ENCODE results near the gene ALPP. TPM values are rescaled to one million over a fixed set of nuclear protein-coding genes. Genes with fewer than 3 reads are reported as not detected.

ALPP gene
- polyA plus RNA-seq, 1 of the 3 experiments (the other 2 are of a cell fraction), result not detected

DNA sequence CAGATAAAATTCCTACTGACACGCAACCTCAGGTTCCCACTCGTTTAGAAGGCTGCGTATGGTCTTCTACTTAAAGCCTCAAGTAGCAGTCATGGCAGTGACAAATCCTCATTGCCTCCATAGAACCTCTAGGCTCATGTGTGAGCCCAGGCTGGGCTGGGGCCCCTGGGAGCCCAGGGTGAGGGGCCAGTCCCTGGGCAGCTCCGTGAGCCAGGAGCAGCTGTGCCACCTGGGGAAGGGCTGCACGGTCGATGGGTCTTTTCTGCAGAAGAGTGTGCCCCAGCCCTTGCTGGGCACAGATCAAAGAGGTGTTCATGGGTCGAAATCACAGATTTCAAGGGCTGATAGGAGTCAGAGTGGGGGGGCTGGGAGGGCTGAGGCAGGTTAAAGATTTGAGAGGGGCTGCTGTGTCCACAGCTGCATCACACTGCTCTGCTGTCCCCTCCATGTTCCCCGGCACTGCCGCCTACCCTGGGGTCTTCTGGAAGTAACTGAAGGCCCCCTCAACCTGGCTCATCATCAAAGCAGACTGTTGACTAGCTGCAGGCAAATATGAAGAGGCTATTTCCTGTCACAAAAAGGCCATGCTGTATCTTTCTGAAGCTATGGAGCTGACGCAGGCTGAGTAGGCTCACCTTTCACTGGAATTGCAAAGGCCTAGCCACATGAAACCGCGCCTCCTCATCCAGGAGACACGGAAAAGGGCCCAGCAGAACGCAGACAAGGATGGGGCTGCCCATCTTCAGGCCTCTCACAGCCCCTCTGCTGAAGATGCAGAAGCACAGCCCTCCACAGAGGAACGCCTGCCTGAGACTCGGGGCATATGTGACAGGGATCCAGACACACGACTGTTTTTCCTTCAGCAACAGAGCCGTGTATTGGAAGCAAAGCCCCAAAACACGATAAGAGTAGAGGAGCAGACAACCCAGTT is 35.7 kb upstream of the ALPP start (continued):
- TF ChIP-seq EP300 (IDR thresholded peaks at IDR 0.05; ENCODE audit: borderline replicate concordance in 1 of 2, low read depth in 1 of 2, low read length in 1 of 2), result no peak
- TF ChIP-seq PBX3 (IDR thresholded peaks at IDR 0.05), result no peak
- no peak for TF ChIP-seq CTCF (IDR thresholded peaks at IDR 0.05)
- TF ChIP-seq NFIC (IDR thresholded peaks at IDR 0.05; ENCODE audit: borderline replicate concordance), result no peak

- no peaks in the 10 kb centered on the region for H3K9me2 ChIP-seq
- POLR2A ChIA-PET, result no interaction called here
- 70% methylated on average over 6 of the region's 6 CpGs for WGBS (ENCODE audit: low lambda C conversion rate)
- H3K9ac ChIP-seq, result no peak overlapping the region
- no peaks in the 10 kb centered on the region for H4K20me1 ChIP-seq (ENCODE audit: insufficient read depth)
- no peak overlapping the region for H2AFZ ChIP-seq (ENCODE audit: low read depth)
- TF ChIP-seq, protein P1, sequence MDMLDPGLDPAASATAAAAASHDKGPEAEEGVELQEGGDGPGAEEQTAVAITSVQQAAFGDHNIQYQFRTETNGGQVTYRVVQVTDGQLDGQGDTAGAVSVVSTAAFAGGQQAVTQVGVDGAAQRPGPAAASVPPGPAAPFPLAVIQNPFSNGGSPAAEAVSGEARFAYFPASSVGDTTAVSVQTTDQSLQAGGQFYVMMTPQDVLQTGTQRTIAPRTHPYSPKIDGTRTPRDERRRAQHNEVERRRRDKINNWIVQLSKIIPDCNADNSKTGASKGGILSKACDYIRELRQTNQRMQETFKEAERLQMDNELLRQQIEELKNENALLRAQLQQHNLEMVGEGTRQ (IDR thresholded peaks at IDR 0.05; ENCODE audit: borderline replicate concordance, low read depth, low read length), result no peak
- TF ChIP-seq MEF2A (IDR thresholded peaks at IDR 0.05; ENCODE audit: borderline replicate concordance, low read depth) (no peak), NRF1 (IDR thresholded peaks at IDR 0.05; ENCODE audit: low read depth, low read length) (no peak), FOXM1 (IDR thresholded peaks at IDR 0.05; ENCODE audit: low read depth) (no peak)
- TF ChIP-seq, protein P2, sequence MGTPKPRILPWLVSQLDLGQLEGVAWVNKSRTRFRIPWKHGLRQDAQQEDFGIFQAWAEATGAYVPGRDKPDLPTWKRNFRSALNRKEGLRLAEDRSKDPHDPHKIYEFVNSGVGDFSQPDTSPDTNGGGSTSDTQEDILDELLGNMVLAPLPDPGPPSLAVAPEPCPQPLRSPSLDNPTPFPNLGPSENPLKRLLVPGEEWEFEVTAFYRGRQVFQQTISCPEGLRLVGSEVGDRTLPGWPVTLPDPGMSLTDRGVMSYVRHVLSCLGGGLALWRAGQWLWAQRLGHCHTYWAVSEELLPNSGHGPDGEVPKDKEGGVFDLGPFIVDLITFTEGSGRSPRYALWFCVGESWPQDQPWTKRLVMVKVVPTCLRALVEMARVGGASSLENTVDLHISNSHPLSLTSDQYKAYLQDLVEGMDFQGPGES (IDR thresholded peaks at IDR 0.05; ENCODE audit: low read depth, low read length), result no peak
- TF ChIP-seq, protein P3, sequence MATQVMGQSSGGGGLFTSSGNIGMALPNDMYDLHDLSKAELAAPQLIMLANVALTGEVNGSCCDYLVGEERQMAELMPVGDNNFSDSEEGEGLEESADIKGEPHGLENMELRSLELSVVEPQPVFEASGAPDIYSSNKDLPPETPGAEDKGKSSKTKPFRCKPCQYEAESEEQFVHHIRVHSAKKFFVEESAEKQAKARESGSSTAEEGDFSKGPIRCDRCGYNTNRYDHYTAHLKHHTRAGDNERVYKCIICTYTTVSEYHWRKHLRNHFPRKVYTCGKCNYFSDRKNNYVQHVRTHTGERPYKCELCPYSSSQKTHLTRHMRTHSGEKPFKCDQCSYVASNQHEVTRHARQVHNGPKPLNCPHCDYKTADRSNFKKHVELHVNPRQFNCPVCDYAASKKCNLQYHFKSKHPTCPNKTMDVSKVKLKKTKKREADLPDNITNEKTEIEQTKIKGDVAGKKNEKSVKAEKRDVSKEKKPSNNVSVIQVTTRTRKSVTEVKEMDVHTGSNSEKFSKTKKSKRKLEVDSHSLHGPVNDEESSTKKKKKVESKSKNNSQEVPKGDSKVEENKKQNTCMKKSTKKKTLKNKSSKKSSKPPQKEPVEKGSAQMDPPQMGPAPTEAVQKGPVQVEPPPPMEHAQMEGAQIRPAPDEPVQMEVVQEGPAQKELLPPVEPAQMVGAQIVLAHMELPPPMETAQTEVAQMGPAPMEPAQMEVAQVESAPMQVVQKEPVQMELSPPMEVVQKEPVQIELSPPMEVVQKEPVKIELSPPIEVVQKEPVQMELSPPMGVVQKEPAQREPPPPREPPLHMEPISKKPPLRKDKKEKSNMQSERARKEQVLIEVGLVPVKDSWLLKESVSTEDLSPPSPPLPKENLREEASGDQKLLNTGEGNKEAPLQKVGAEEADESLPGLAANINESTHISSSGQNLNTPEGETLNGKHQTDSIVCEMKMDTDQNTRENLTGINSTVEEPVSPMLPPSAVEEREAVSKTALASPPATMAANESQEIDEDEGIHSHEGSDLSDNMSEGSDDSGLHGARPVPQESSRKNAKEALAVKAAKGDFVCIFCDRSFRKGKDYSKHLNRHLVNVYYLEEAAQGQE (IDR thresholded peaks at IDR 0.05; ENCODE audit: low read depth, low read length), result no peak
- TF ChIP-seq, protein P4, sequence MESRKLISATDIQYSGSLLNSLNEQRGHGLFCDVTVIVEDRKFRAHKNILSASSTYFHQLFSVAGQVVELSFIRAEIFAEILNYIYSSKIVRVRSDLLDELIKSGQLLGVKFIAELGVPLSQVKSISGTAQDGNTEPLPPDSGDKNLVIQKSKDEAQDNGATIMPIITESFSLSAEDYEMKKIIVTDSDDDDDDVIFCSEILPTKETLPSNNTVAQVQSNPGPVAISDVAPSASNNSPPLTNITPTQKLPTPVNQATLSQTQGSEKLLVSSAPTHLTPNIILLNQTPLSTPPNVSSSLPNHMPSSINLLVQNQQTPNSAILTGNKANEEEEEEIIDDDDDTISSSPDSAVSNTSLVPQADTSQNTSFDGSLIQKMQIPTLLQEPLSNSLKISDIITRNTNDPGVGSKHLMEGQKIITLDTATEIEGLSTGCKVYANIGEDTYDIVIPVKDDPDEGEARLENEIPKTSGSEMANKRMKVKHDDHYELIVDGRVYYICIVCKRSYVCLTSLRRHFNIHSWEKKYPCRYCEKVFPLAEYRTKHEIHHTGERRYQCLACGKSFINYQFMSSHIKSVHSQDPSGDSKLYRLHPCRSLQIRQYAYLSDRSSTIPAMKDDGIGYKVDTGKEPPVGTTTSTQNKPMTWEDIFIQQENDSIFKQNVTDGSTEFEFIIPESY (IDR thresholded peaks at IDR 0.05; ENCODE audit: borderline replicate concordance, low read depth), result no peak
- no peaks in the 10 kb centered on the region for H3K9me3 ChIP-seq
- H3F3A ChIP-seq (replicated peaks; ENCODE audit: insufficient read depth), result no peaks in the 10 kb centered on the region
- H3K27ac ChIP-seq (ENCODE audit: low read depth in 2 of 2, low read length in 1 of 2), result no peak overlapping the region
- peaks cover 0 to 2% of the 10 kb centered on the region in 2 experiments for H3K36me3 ChIP-seq (replicated peaks in 1 of 2; ENCODE audit: control insufficient read depth in 1 of 2, insufficient read depth in 2 of 2, low read length in 1 of 2)
- H3K4me3 ChIP-seq (ENCODE audit: low read depth in 2 of 2, low read length in 1 of 2), result no peak overlapping the region
- CTCF ChIA-PET, result interaction anchor here (0.7 to 1.9 kb wide), 2 partner anchors 16 to 21 kb away, joined by 3 to 7 read pairs; no protein-coding TSS in a partner anchor
- DNase-seq, result no peak
- no peaks in the 10 kb centered on the region for H3K4me1 ChIP-seq (ENCODE audit: control insufficient read depth in 1 of 2, insufficient read depth in 2 of 2, low read depth in 1 of 2, low read length in 1 of 2)
- no peaks in the 10 kb centered on the region for H3K79me2 ChIP-seq (ENCODE audit: insufficient read depth)
- H3K4me2 ChIP-seq, result no peak overlapping the region
- peaks cover 19% of the 10 kb centered on the region for H3K27me3 ChIP-seq (ENCODE audit: insufficient read depth)
Measured at GRCh38 chr2:232343821-232344220, 34.7 kb upstream of the ALPP start.
